ENCODE data around the gene IFNL1. TPM values are rescaled to one million over a fixed set of nuclear protein-coding genes. Genes with fewer than 3 reads are reported as not detected.

IFNL1 gene
- total and polyA plus RNA-seq, 7 donors: not detected

DNA sequence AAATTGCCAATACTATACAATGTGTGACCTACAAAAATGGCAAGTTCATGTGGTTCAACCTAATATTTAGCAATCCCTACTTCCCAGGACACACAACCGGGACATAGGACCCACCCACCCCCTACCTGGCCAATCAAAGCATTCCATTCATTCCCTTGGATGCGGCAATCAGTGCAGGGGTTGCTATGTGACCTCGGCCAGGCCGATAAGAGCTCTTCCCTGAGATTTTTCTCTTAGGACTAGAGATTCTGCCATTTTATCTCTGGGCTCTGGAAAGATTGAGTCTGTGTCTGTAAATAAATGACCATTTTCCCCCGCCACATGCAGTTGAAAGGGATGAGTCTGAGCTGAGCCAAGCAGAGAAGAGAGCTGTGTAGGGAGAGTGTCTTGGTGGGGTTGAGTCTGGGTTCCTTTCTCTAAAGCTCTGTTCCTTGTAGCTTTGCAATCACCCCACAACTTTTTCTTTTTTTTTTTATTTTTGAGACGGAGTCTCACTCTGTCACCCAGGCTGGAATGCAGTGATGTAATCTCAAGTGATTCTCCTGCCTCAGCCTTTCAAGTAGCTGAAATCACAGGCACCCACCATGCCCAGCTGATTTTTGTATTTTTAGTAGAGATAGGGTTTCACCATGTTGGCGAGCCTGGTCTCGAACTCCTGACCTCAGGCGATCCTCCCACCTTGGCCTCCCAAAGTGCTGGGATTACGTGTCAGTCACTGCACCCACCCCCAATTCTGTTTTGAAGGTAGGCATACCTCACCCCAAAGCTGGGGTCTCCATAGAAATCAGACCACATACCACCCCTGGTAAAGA lies 7.4 kb downstream of the IFNL1 start:
- Histone ChIP-seq H3K27ac (no peak overlapping the region), H3K4me1 (no peaks in the 10 kb centered on the region), H3K9me3 (no peaks in the 10 kb centered on the region), H3K36me3 (ENCODE audit: insufficient read depth in 1 of 2, low read depth in 1 of 2) (no peaks in the 10 kb centered on the region), H3K27me3 (ENCODE audit: insufficient read depth in 3 of 3, low read length in 2 of 3) (peaks cover 0 to 46% (median 21%) of the 10 kb centered on the region in 3 donors), H3K4me3 (no peak overlapping the region)
- 41 to 46% (median 42%) methylated on average over 10 of the region's 10 CpGs for WGBS, 3 donors
- ATAC-seq (no peak), DNase-seq (no peak)
- TF ChIP-seq, protein P1, sequence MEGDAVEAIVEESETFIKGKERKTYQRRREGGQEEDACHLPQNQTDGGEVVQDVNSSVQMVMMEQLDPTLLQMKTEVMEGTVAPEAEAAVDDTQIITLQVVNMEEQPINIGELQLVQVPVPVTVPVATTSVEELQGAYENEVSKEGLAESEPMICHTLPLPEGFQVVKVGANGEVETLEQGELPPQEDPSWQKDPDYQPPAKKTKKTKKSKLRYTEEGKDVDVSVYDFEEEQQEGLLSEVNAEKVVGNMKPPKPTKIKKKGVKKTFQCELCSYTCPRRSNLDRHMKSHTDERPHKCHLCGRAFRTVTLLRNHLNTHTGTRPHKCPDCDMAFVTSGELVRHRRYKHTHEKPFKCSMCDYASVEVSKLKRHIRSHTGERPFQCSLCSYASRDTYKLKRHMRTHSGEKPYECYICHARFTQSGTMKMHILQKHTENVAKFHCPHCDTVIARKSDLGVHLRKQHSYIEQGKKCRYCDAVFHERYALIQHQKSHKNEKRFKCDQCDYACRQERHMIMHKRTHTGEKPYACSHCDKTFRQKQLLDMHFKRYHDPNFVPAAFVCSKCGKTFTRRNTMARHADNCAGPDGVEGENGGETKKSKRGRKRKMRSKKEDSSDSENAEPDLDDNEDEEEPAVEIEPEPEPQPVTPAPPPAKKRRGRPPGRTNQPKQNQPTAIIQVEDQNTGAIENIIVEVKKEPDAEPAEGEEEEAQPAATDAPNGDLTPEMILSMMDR (IDR thresholded peaks at IDR 0.05): no peak
- intact Hi-C loops (cut with DNase I): no loop called here

DNA sequence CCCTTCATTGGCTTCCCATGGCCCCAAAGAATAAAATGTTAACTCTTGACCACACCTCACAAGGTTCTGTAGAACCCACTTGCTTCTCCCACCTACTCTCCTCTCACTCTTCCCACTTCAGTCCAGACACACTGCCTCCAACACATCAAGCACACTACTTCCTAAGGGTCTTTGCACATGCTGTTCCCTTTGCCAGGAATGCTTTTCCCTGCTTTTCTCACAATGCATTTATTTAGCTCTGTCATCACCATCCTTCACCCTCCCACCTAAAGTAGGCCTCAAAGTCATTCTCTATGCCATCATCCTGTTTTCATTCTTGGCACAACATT lies 7.9 kb downstream of the IFNL1 start:
- H3K27me3 ChIP-seq (ENCODE audit: insufficient read depth in 3 of 3, low read length in 2 of 3): peaks cover 0 to 52% (median 22%) of the 10 kb centered on the region in 3 donors
- no peaks in the 10 kb centered on the region for H3K9me3 ChIP-seq
- H3K4me3 ChIP-seq: no peak overlapping the region
- no peak overlapping the region for H3K27ac ChIP-seq
- no peak for DNase-seq
- intact Hi-C loops (cut with DNase I): no loop called here
- no peaks in the 10 kb centered on the region for H3K4me1 ChIP-seq
- TF ChIP-seq, protein P1 (IDR thresholded peaks at IDR 0.05): no peak
- no peak for ATAC-seq
- no peaks in the 10 kb centered on the region for H3K36me3 ChIP-seq (ENCODE audit: insufficient read depth in 1 of 2, low read depth in 1 of 2)

DNA sequence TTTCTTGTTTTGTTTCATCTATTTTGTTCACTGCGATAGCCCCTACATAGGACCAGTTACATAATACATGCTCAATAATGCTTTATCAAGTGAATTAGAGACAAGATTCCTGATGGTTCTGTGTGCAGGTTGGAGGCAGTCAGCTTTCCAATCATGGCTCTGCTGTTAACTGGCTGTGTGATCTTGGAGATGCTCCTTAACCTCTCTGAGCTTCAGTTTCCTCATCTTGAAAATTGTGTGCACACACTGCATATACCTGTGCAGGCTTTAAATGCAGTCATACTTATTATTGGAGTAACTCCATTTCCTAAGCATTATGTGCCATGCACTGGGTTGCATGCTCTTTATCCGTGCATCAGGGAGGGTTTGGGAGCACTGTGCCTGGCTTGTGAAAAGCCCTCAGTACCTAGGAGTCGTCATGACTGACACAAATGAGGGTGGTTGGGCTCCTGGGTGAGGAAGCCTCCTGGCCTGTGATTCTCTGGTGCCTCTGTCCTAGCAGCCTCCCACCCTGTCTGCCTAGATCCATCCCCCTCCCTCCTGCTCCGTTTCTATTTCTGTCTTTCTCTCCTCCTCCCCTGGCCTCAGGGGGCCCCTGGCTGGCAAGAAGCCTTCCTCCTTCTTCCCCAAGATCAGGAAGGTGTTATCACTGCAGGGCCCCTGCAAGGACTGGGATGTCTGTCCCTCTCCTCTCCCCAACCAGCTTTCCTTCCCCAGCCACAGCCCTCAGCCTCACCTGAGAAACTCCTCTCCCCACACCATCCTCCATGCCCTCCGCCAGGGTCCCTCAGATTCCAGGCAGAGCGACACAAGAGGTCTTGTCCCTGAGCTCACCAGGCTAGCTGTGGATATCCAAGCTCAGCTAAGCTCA lies 8.7 kb downstream of the IFNL1 start:
- 32 to 41% (median 34%) methylated on average over 6 of the region's 6 CpGs for WGBS, 3 donors
- Histone ChIP-seq H3K27me3 (ENCODE audit: insufficient read depth in 3 of 3, low read length in 2 of 3) (peaks cover 0 to 53% (median 22%) of the 10 kb centered on the region in 3 donors), H3K36me3 (ENCODE audit: insufficient read depth in 1 of 2, low read depth in 1 of 2) (no peaks in the 10 kb centered on the region), H3K4me1 (no peaks in the 10 kb centered on the region), H3K9me3 (no peaks in the 10 kb centered on the region), H3K4me3 (no peak overlapping the region), H3K27ac (no peak overlapping the region)
- DNase-seq: no peak
- intact Hi-C loops (cut with DNase I): no loop called here
- no peak for ATAC-seq
- TF ChIP-seq, protein P1 (IDR thresholded peaks at IDR 0.05): no peak

DNA sequence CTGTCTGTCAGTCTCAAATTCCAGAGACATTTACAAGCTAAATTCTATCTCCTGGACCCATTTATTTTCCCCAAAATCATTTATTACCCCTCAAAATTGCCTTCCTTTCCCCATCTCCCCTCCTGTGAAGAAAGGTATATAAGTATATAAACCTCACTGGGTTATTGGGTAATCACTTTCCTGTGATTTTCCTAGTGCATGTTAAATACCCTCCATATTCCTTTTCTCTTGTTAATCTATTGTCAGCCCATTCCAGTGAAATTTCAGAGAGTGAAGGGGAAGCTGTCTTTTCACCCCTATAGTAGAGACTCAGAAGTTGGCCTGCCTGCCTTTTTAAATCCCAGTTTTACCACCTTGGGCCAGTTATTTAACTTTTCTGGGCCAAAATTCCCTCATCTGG lies 9.9 kb downstream of the IFNL1 start:
- no peaks in the 10 kb centered on the region for H3K9me3 ChIP-seq
- no peak overlapping the region for H3K4me3 ChIP-seq
- TF ChIP-seq, protein P1 (IDR thresholded peaks at IDR 0.05): no peak
- no peaks in the 10 kb centered on the region for H3K36me3 ChIP-seq (ENCODE audit: insufficient read depth in 1 of 2, low read depth in 1 of 2)
- no peak overlapping the region for H3K27ac ChIP-seq
- H3K4me1 ChIP-seq: no peaks in the 10 kb centered on the region
- intact Hi-C loops (cut with DNase I): no loop called here
- H3K27me3 ChIP-seq (ENCODE audit: insufficient read depth in 3 of 3, low read length in 2 of 3): peaks cover 0 to 54% (median 23%) of the 10 kb centered on the region in 3 donors
- no peak for ATAC-seq
- DNase-seq: no peak
